Uterus (tissue), 2 donors: ENCODE data around the gene SCN7A.

Experiments
- POLR2A ChIP-seq, 2 donors: fragments of 450-650 bp; IDR thresholded peaks; one replicate each; pipeline ENCODE4 v1.6.1; 2016; ENCODE audit warnings: antibody characterized with exemption in 2 of 2, mild to moderate bottlenecking in 1 of 2, moderate library complexity in 1 of 2
- TF ChIP-seq, protein P1 (sequence below), 4 experiments: fragments of 200-600 bp in 2 of 4; fragments of 450-650 bp in 2 of 4; sonication (generic) in 2 of 4; IDR thresholded peaks; one replicate each; pipeline ENCODE4 v1.5.1; 2016 to 2019; ENCODE audit warnings: antibody characterized with exemption in 4 of 4, mild to moderate bottlenecking in 2 of 4, moderate library complexity in 1 of 4

DNA sequence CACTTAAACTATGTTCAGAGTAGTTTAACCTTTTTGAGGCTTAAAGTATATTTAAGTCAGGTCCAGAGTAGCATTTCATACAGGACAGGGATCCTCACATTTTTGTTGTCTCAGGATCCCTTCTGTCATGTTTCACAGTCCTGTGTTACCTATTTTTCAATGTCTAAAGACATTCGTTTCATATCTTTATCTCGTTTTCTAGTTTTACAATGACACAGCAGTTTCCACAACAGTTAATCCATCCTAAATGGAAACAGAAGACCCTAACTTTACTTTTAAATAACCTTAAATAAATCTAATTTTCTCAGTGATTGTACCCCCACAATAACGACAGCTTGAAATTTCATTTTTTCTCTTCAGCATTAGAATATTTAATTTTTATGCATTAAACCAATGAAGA is 101.0 kb downstream of the SCN7A start:
- no peak for TF ChIP-seq POLR2A (IDR thresholded peaks at IDR 0.05)
- TF ChIP-seq, protein P1, sequence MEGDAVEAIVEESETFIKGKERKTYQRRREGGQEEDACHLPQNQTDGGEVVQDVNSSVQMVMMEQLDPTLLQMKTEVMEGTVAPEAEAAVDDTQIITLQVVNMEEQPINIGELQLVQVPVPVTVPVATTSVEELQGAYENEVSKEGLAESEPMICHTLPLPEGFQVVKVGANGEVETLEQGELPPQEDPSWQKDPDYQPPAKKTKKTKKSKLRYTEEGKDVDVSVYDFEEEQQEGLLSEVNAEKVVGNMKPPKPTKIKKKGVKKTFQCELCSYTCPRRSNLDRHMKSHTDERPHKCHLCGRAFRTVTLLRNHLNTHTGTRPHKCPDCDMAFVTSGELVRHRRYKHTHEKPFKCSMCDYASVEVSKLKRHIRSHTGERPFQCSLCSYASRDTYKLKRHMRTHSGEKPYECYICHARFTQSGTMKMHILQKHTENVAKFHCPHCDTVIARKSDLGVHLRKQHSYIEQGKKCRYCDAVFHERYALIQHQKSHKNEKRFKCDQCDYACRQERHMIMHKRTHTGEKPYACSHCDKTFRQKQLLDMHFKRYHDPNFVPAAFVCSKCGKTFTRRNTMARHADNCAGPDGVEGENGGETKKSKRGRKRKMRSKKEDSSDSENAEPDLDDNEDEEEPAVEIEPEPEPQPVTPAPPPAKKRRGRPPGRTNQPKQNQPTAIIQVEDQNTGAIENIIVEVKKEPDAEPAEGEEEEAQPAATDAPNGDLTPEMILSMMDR (IDR thresholded peaks at IDR 0.05), result no peak
